NCI-H1092 (cell line): Measurements from ENCODE around the gene DNAJB8.

Experiments
- DNase-seq: peaks from one replicate; lab custom pipeline; 2025; lab: John Stamatoyannopoulos, UW

The DNAJB8 gene

GRCh38 chr3:128425142-128425845, 41.4 kb downstream of the DNAJB8 start:
- no peak for DNase-seq

- DNase-seq, result no peak
Observed at GRCh38 chr3:128424508-128425069, 42.1 kb downstream of the DNAJB8 start.

DNA sequence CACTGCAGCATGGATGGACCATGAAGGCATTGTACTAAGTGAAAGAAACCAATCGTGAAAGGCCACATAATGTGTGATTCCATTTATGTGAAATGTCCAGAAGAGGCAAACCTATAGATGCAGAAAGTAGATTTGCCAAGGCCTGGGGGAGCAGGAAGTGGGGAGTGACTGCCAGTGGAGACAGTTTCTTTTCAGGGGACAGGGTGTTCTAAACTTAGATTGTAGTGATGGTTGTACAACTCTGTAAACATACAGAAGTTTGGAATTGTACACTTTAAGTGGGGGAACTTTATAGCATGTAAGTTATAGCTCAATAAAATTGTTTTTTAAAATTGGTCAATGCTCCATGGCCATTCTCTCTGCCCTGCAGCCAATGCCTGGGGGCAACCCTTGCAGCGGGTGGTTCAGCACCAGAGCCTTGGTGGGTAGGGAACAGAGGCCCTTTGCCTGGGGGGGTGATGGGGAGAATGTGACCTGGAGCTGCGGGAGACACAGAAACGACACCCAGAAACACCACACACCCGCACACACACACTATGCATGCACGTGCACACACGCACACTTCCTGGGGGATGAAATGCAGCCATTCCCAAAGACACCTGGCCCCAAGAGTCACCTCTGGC, 43.1 kb downstream of the DNAJB8 start:
- DNase-seq, result no peak

GRCh38 chr3:128422762-128423524, 43.7 kb downstream of the DNAJB8 start:
- no peak for DNase-seq

DNA sequence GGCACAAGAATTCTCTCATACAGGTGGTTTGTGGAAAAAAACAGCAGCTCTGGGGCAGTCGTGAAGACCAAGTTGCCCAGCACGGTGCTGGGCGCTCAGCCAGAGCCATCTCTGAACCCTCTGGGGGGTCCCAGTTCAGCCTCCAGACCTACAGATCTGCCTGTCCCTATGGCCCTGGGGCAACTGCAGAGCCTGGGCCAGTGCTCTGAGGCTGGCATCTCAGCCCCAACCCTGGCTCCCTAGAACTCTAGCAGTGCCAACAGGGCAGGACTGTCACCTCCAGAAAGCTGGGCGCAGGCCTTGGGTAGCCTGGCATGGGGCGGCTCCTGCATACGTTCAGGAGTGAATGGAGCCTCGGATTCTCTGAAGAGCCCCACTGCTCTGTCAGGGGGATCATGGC, 44.7 kb downstream of the DNAJB8 start:
- no peak for DNase-seq

- DNase-seq, result no peak
Observed at GRCh38 chr3:128421439-128421836, 45.3 kb downstream of the DNAJB8 start.

DNA sequence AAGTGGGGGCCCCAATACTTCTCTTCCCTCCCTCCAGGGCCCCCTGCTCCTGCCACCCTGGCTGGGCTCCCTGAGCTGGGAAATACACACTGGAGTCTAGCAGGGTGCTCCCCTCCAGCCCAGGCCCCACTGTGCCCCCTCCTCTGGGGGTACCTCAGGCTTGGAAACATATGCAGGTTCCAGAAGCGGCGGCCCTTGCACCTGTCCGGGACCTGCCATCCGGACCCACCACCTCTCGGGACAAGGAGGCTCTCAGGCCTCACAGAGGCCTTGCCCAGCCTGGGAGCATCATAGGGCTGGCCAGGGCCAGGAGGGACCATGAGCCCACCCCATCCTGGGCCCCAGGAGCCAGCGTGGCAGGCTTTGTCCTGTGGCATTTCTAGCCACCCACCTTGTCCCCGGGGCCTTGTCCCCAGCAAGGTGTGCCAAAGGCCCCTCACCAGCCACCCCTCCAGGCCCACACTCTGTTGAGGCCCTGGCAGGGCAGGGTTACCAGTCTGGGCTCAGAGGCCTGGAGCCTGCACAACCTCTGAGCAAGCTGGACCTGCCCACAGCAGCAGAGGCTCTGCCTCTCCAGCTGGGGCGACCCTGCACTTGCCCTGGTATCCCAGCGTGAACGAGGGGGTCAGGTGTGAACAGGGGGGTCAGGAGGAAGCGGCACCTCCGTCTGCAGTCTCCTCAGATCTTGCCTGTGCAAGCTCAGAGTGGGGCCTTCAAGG, 45.8 kb downstream of the DNAJB8 start:
- no peak for DNase-seq

GRCh38 chr3:128420289-128420688, 46.4 kb downstream of the DNAJB8 start:
- no peak for DNase-seq

- DNase-seq, result no peak
Observed at GRCh38 chr3:128419311-128419710, 47.4 kb downstream of the DNAJB8 start.

- no peak for DNase-seq
Observed at GRCh38 chr3:128418900-128419299, 47.8 kb downstream of the DNAJB8 start.

GRCh38 chr3:128416578-128417211, 50.0 kb downstream of the DNAJB8 start:
- DNase-seq, result no peak

DNA sequence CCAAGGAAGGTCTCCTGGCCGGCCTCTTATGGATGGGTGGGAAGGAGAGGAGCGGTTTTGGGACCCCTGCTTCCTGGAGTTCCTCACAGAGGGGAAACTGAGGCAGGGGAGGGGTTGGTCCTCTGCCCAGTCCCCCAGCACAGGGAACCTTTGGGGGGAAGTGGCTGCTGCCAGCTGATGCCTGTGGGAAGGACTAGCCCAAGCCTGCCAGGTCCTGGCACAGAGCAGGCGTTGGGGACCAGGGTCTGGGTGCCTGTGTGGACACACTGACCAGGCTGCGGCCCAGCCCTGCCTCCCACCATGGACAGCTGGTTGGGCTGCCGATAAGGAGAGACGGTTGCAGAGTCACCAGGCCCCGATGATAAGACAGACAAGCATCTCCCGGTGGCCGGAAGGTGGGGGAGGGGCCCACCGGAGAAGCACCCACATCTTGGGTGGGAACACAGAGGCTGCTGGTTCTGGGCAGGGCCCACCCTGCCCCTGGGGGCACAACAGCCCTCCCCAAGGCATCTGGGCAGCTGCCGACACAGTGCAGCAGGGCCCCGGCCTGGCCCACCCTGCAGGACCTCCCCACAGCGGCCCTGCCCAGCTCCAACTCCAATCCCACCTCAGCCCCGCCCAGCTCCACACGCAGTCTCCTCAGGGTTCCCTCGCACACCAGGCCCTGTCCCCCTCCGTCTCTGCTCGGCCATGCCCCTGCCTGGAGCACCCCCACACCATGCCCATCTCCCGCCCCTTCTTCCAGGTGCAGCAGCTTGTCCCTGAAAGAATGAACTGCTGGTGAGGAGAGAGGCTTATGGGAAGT, 50.7 kb downstream of the DNAJB8 start:
- DNase-seq, result no peak

DNA sequence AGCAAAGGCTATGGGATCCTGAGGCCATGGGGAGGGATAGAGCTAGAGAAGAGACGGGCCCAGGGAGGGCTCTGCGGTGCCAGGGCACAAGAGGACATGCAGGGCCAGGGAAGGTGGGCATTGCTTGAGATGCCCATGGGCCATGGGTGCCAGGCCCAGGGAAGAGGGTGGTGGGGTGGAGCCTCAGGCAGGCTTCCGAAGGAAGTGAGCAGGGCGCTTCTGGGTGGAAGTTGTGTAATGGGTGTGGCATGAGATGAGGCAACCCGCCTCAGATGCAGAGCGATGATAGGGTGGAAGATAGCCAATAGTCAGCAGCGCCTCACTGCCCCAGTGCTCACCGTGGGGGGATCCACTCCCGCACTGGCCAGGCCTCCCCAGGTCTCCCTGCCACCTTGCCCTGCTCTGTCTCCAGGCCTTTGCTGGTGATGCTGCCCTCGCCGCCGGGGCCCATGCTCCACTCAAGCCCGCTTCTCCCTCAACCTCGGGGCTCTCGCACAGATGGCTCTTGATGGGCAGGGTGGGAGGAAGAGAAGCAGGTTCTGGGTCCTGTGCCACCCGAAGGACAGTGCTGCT, 51.4 kb downstream of the DNAJB8 start:
- DNase-seq, result no peak

- DNase-seq, result no peak
Observed at GRCh38 chr3:128413413-128414205, 53.1 kb downstream of the DNAJB8 start.

- no peak for DNase-seq
Observed at GRCh38 chr3:128413003-128413370, 53.7 kb downstream of the DNAJB8 start.
